ENCODE results near the gene PELI2. TPM values are rescaled to one million over a fixed set of nuclear protein-coding genes. Genes with fewer than 3 reads are reported as not detected.

PELI2 gene
- total RNA-seq, 1 experiment from 2014 or later: 2.0 TPM

DNA sequence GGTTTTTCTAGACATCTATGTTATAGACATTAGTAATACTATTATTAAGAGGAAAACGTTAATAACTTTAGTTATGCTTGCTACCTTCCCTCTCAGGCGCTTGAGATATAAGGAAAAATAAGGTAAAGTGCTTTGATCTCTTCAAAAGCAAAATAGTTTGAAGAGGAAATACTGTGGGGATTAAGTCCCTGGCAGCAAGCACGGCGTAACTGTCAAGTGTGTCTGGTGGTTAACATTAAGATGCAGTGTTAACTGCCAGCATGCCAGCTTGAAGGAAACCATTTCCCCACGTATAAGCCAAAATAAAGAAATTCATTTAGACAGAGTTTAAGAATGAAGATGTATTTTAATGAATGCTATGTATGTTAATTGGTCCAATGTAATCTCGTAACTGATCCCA, 31.8 kb downstream of the PELI2 start (continued):
- TF ChIP-seq, protein P1, sequence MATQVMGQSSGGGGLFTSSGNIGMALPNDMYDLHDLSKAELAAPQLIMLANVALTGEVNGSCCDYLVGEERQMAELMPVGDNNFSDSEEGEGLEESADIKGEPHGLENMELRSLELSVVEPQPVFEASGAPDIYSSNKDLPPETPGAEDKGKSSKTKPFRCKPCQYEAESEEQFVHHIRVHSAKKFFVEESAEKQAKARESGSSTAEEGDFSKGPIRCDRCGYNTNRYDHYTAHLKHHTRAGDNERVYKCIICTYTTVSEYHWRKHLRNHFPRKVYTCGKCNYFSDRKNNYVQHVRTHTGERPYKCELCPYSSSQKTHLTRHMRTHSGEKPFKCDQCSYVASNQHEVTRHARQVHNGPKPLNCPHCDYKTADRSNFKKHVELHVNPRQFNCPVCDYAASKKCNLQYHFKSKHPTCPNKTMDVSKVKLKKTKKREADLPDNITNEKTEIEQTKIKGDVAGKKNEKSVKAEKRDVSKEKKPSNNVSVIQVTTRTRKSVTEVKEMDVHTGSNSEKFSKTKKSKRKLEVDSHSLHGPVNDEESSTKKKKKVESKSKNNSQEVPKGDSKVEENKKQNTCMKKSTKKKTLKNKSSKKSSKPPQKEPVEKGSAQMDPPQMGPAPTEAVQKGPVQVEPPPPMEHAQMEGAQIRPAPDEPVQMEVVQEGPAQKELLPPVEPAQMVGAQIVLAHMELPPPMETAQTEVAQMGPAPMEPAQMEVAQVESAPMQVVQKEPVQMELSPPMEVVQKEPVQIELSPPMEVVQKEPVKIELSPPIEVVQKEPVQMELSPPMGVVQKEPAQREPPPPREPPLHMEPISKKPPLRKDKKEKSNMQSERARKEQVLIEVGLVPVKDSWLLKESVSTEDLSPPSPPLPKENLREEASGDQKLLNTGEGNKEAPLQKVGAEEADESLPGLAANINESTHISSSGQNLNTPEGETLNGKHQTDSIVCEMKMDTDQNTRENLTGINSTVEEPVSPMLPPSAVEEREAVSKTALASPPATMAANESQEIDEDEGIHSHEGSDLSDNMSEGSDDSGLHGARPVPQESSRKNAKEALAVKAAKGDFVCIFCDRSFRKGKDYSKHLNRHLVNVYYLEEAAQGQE (IDR thresholded peaks at IDR 0.05; ENCODE audit: low read depth): no peak
- TF ChIP-seq ZNF274 (IDR thresholded peaks at IDR 0.05; ENCODE audit: low read depth, low read length) (no peak), EGR1 (IDR thresholded peaks at IDR 0.05; ENCODE audit: low read depth) (no peak), SP1 (IDR thresholded peaks at IDR 0.05; ENCODE audit: low read depth) (no peak), JUND (IDR thresholded peaks at IDR 0.05) (no peak)
- TF ChIP-seq, protein P2, sequence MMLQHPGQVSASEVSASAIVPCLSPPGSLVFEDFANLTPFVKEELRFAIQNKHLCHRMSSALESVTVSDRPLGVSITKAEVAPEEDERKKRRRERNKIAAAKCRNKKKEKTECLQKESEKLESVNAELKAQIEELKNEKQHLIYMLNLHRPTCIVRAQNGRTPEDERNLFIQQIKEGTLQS (IDR thresholded peaks at IDR 0.05): no peak
- TF ChIP-seq, protein P3, sequence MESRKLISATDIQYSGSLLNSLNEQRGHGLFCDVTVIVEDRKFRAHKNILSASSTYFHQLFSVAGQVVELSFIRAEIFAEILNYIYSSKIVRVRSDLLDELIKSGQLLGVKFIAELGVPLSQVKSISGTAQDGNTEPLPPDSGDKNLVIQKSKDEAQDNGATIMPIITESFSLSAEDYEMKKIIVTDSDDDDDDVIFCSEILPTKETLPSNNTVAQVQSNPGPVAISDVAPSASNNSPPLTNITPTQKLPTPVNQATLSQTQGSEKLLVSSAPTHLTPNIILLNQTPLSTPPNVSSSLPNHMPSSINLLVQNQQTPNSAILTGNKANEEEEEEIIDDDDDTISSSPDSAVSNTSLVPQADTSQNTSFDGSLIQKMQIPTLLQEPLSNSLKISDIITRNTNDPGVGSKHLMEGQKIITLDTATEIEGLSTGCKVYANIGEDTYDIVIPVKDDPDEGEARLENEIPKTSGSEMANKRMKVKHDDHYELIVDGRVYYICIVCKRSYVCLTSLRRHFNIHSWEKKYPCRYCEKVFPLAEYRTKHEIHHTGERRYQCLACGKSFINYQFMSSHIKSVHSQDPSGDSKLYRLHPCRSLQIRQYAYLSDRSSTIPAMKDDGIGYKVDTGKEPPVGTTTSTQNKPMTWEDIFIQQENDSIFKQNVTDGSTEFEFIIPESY (IDR thresholded peaks at IDR 0.05; ENCODE audit: extremely low read depth, insufficient replicate concordance, low read length): no peak

DNA sequence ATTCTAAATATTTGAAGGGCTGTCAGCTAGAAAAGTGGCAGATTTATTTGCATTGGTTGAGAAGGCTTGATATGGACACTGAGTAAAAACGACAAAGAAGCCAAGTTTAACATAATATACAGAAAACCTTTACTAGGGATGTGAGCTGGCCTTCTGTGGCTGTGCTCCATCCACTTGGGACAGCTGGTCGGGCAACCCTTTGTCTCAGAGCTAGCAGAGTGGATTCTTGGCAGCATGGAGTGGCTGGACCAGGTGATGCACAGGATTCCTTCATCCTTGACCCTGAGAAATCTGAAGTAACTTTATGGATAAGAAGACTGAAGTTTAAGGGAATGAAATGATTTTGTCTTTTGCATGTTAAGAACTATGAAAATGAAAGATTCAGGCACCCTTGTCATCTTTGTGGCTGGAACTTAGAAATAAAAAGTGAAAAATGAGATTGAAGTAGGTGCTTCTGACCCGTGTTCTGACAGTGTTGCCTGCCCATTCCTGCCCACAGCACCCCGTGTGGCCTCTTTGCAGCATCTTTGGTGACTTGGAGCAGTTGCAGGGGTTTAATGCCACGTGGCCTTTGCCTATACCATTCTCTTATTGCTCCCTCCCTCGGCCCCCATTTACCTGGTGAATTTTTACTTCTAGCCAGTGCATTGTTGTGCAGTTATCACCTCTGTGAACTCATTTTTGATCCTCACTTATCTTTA, 32.6 kb downstream of the PELI2 start:
- ATAC-seq (peak; percentile 55), DNase-seq (ENCODE audit: low read depth, low spot score) (no peak)
- H3K9me3 ChIP-seq (ENCODE audit: control insufficient read depth in 1 of 2, insufficient read depth in 1 of 2, low read depth in 1 of 2, low read length in 2 of 2): no peaks in the 10 kb centered on the region
- H4K20me1 ChIP-seq (ENCODE audit: insufficient read depth): no peaks in the 10 kb centered on the region; the same call in 1 of the 2 replicates
- H3K4me2 ChIP-seq (ENCODE audit: low read length): no peak overlapping the region
- no peak for TF ChIP-seq CBX3 (IDR thresholded peaks at IDR 0.05; ENCODE audit: low read depth)
- no peak for TF ChIP-seq SP1 (IDR thresholded peaks at IDR 0.05; ENCODE audit: low read depth)
- no peak for TF ChIP-seq ELF1 (IDR thresholded peaks at IDR 0.05; ENCODE audit: borderline replicate concordance, low read depth)
- TF ChIP-seq EZH2phosphoT487 (IDR thresholded peaks at IDR 0.05; ENCODE audit: borderline replicate concordance): 0 out of 2 replicates have a peak, but pooled peaks have one; percentile 84
- no peak for TF ChIP-seq FOSL1 (IDR thresholded peaks at IDR 0.05; ENCODE audit: low read depth)
- no peak for TF ChIP-seq SIN3A (IDR thresholded peaks at IDR 0.05; ENCODE audit: low read depth)
- TF ChIP-seq, protein P4, sequence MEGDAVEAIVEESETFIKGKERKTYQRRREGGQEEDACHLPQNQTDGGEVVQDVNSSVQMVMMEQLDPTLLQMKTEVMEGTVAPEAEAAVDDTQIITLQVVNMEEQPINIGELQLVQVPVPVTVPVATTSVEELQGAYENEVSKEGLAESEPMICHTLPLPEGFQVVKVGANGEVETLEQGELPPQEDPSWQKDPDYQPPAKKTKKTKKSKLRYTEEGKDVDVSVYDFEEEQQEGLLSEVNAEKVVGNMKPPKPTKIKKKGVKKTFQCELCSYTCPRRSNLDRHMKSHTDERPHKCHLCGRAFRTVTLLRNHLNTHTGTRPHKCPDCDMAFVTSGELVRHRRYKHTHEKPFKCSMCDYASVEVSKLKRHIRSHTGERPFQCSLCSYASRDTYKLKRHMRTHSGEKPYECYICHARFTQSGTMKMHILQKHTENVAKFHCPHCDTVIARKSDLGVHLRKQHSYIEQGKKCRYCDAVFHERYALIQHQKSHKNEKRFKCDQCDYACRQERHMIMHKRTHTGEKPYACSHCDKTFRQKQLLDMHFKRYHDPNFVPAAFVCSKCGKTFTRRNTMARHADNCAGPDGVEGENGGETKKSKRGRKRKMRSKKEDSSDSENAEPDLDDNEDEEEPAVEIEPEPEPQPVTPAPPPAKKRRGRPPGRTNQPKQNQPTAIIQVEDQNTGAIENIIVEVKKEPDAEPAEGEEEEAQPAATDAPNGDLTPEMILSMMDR (IDR thresholded peaks at IDR 0.05 in 2 of 3, conservative IDR thresholded peaks at IDR 0.05 in 1 of 3; ENCODE audit: borderline replicate concordance in 1 of 3, insufficient read depth in 1 of 3, low read depth in 2 of 3, low read length in 2 of 3): peak in 1 of 3 experiments; percentile 14; a peak in 1 of 6 replicates
- TF ChIP-seq ZNF274 (IDR thresholded peaks at IDR 0.05; ENCODE audit: low read depth, low read length): no peak
- no peak for TF ChIP-seq CEBPB (IDR thresholded peaks at IDR 0.05; ENCODE audit: low read depth)
- intact Hi-C loops (cut with micrococcal nuclease): no loop called here
- ChIA-PET CTCF (no interaction called here), RAD21 (ENCODE audit: low non-redundant PET in 1 of 2, low total read pairs in 2 of 2, uncharacterized antibody in 2 of 2, unreplicated experiment in 2 of 2) (no interaction called here), POLR2A (no interaction called here)
- H3K9me2 ChIP-seq (ENCODE audit: insufficient read depth): no peaks in the 10 kb centered on the region
- no peak overlapping the region for H3K9ac ChIP-seq (ENCODE audit: low read length)
- no peak overlapping the region for H3K27ac ChIP-seq (ENCODE audit: low read depth, low read length)
- H3K4me3 ChIP-seq (replicated peaks in 1 of 2; ENCODE audit: low read depth in 1 of 2, low read length in 2 of 2): no peak overlapping the region
- H3K27me3 ChIP-seq (ENCODE audit: insufficient read depth, low read length): peaks cover 58% of the 10 kb centered on the region
- no TSS peak for BruUV-seq (replicated peaks)
- H3K79me2 ChIP-seq (ENCODE audit: insufficient read depth, low read length): no peaks in the 10 kb centered on the region
- no peaks in the 10 kb centered on the region for H3K4me1 ChIP-seq (ENCODE audit: control insufficient read depth in 1 of 2, insufficient read depth in 2 of 2, low read length in 2 of 2)
- H2AFZ ChIP-seq (ENCODE audit: low read depth, low read length, poor library complexity, severe bottlenecking): no peak overlapping the region
- H3K36me3 ChIP-seq (ENCODE audit: control insufficient read depth in 1 of 2, insufficient read depth in 2 of 2, low read length in 2 of 2): no peaks in the 10 kb centered on the region
